Gastrocnemius medialis (tissue), 4 donors: ENCODE data around the gene KDM4C.

Source experiments
- POLR2A ChIP-seq, 2 donors: fragments of 450-650 bp; IDR thresholded peaks; one replicate each; pipeline ENCODE4 v1.6.1; 2017; ENCODE audit warnings: antibody characterized with exemption in 2 of 2, mild to moderate bottlenecking in 2 of 2, moderate library complexity in 2 of 2
- TF ChIP-seq, protein P1 (sequence below), 5 experiments: fragments of 450-650 bp in 3 of 5; fragments of 200-600 bp in 2 of 5; sonication (generic) in 2 of 5; IDR thresholded peaks in 4 of 5; conservative IDR thresholded peaks in 1 of 5; 1 replicate in 4 of 5; 2 replicates in 1 of 5; pipeline ENCODE4 v1.5.1; 2016 to 2019; ENCODE audit warnings: antibody characterized with exemption in 5 of 5, mild to moderate bottlenecking in 3 of 5, moderate library complexity in 3 of 5

DNA sequence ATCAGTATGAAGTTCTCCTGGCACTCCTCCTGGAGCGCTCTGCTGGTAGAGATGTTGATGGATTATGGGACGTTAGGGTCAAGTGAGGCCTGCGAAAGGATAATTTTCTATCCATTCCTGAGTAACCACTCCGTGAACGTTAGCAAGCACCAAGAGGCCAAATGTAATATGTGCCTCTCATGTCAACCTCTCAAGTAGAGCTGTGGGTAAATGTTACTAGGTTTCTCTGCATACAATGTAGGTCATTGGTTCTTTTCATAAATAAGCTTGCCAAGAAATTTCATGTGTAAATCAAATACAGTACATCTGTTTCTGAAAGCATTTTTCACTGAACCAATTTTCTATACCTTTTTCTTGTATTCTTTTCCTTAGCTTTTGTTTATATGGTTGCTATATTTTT is 126.3 kb downstream of the KDM4C start:
- TF ChIP-seq, protein P1, sequence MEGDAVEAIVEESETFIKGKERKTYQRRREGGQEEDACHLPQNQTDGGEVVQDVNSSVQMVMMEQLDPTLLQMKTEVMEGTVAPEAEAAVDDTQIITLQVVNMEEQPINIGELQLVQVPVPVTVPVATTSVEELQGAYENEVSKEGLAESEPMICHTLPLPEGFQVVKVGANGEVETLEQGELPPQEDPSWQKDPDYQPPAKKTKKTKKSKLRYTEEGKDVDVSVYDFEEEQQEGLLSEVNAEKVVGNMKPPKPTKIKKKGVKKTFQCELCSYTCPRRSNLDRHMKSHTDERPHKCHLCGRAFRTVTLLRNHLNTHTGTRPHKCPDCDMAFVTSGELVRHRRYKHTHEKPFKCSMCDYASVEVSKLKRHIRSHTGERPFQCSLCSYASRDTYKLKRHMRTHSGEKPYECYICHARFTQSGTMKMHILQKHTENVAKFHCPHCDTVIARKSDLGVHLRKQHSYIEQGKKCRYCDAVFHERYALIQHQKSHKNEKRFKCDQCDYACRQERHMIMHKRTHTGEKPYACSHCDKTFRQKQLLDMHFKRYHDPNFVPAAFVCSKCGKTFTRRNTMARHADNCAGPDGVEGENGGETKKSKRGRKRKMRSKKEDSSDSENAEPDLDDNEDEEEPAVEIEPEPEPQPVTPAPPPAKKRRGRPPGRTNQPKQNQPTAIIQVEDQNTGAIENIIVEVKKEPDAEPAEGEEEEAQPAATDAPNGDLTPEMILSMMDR (IDR thresholded peaks at IDR 0.05 in 4 of 5, conservative IDR thresholded peaks at IDR 0.05 in 1 of 5): no peak
- no peak for TF ChIP-seq POLR2A (IDR thresholded peaks at IDR 0.05)
